Chondrocyte (in vitro differentiated cells): Measurements from ENCODE around the gene MT1F. TPM values are rescaled to one million over a fixed set of nuclear protein-coding genes. Genes with fewer than 3 reads are reported as not detected.

Experiments
- DNase-seq: peaks from one replicate; pipeline ENCODE4 v3.0.0; 2021; ENCODE audit warnings: mixed read lengths, low spot score
- H3K27ac Mint-ChIP-seq: one replicate; pipeline ENCODE4 v1.8.0; 2021; ENCODE audit warnings: mild to moderate bottlenecking, moderate library complexity, mixed read lengths; ENCODE audit not compliant: unreplicated experiment
- H3K27me3 Mint-ChIP-seq: 2 replicates; pipeline ENCODE4 v1.8.0; 2021; ENCODE audit warnings: low read depth, mixed read lengths
- H3K36me3 Mint-ChIP-seq: 2 replicates; pipeline ENCODE4 v1.8.0; 2021; ENCODE audit warnings: low read depth, mixed read lengths
- H3K4me1 Mint-ChIP-seq: 2 replicates; pipeline ENCODE4 v1.8.0; 2021; ENCODE audit warnings: low read depth, mild to moderate bottlenecking, mixed read lengths
- H3K4me3 Mint-ChIP-seq: one replicate; pipeline ENCODE4 v1.8.0; 2021; ENCODE audit warnings: mild to moderate bottlenecking, moderate library complexity, mixed read lengths; ENCODE audit not compliant: unreplicated experiment
- H3K9me3 Mint-ChIP-seq: 2 replicates; pipeline ENCODE4 v1.8.0; 2021; ENCODE audit warnings: low read depth, mixed read lengths
- CTCF ChIP-seq: fragments of 200-600 bp; sonication (generic); IDR thresholded peaks from 2 replicates; pipeline ENCODE4 v1.5.0; 2021; ENCODE audit warnings: antibody characterized with exemption, mild to moderate bottlenecking, moderate library complexity
- total RNA-seq: library from RNA; stranded (reverse); gene quantifications from 3 replicates; pipeline ENCODE4 v1.2.1, GENCODE V29; 2021

Gene MT1F
- total RNA-seq, 1 donor from 2014 or later: 5.8 TPM

- Mint-ChIP-seq H3K27ac (peak overlapping the region; percentile 98), H3K27me3 (no peaks in the 10 kb centered on the region), H3K4me3 (peak overlapping the region; percentile 76)
These were observed 47.6 kb upstream of the MT1F start for GRCh38 chr16:56610017-56610608.

GRCh38 chr16:56610609-56611111 lies 47.1 kb upstream of the MT1F start:
- Mint-ChIP-seq H3K4me1 (peaks cover 81% of the 10 kb centered on the region), H3K36me3 (no peaks in the 10 kb centered on the region), H3K4me3 (peak overlapping the region; percentile 76), H3K9me3 (no peaks in the 10 kb centered on the region), H3K27ac (peak overlapping the region; percentile 98), H3K27me3 (no peaks in the 10 kb centered on the region)
- DNase-seq: no peak
- no peak for TF ChIP-seq CTCF

More at GRCh38 chr16:56610017-56610608, 47.6 kb upstream of the MT1F start:
- no peaks in the 10 kb centered on the region for H3K36me3 Mint-ChIP-seq
- TF ChIP-seq CTCF: peak; percentile 16
- H3K9me3 Mint-ChIP-seq: no peaks in the 10 kb centered on the region
- no peak for DNase-seq
- H3K4me1 Mint-ChIP-seq: peaks cover 79% of the 10 kb centered on the region

GRCh38 chr16:56611281-56611833 lies 46.4 kb upstream of the MT1F start:
- no peaks in the 10 kb centered on the region for H3K27me3 Mint-ChIP-seq

GRCh38 chr16:56613706-56614105 lies 44.1 kb upstream of the MT1F start:
- H3K4me3 Mint-ChIP-seq: no peak overlapping the region
- peaks cover 58% of the 10 kb centered on the region for H3K4me1 Mint-ChIP-seq
- H3K36me3 Mint-ChIP-seq: no peaks in the 10 kb centered on the region
- no peaks in the 10 kb centered on the region for H3K9me3 Mint-ChIP-seq
- H3K27ac Mint-ChIP-seq: no peak overlapping the region
- peaks cover 2% of the 10 kb centered on the region for H3K27me3 Mint-ChIP-seq
- TF ChIP-seq CTCF: no peak
- DNase-seq: no peak

More at GRCh38 chr16:56611281-56611833, 46.4 kb upstream of the MT1F start:
- no peaks in the 10 kb centered on the region for H3K9me3 Mint-ChIP-seq
- no peaks in the 10 kb centered on the region for H3K36me3 Mint-ChIP-seq
- H3K27ac Mint-ChIP-seq: peak overlapping the region; percentile 98
- peaks cover 74% of the 10 kb centered on the region for H3K4me1 Mint-ChIP-seq
- TF ChIP-seq CTCF: no peak
- no peak for DNase-seq
- no peak overlapping the region for H3K4me3 Mint-ChIP-seq

- DNase-seq: no peak
- H3K9me3 Mint-ChIP-seq: no peaks in the 10 kb centered on the region
- H3K27ac Mint-ChIP-seq: no peak overlapping the region
- no peaks in the 10 kb centered on the region for H3K36me3 Mint-ChIP-seq
- peaks cover 2% of the 10 kb centered on the region for H3K27me3 Mint-ChIP-seq
- H3K4me3 Mint-ChIP-seq: no peak overlapping the region
- TF ChIP-seq CTCF: no peak
- peaks cover 49% of the 10 kb centered on the region for H3K4me1 Mint-ChIP-seq
These were observed 43.2 kb upstream of the MT1F start for GRCh38 chr16:56614549-56614991.
